ENCODE measurements around the gene AIFM3. TPM values are rescaled to one million over a fixed set of nuclear protein-coding genes. Genes with fewer than 3 reads are reported as not detected.

The AIFM3 gene
- total RNA-seq, 2 donors from 2014 or later = 76.9 to 156 TPM

- no peak overlapping the region for H3K9ac ChIP-seq (ENCODE audit: low read depth in 2 of 2, low read length in 2 of 2)
- no peak overlapping the region for H3K4me3 ChIP-seq
- peaks cover 12% of the 10 kb centered on the region for H3K36me3 ChIP-seq
- no peaks in the 10 kb centered on the region for H3K27me3 ChIP-seq
- no peak for TF ChIP-seq CTCF (IDR thresholded peaks at IDR 0.05)
- intact Hi-C loops (cut with DNase I) = no loop called here
- no peak for DNase-seq
- no peaks in the 10 kb centered on the region for H3K9me3 ChIP-seq
- peaks cover 14% of the 10 kb centered on the region for H3K4me1 ChIP-seq
- no peak overlapping the region for H3K27ac ChIP-seq
Measured at GRCh38 chr22:20996598-20997535, 29.8 kb downstream of the AIFM3 start.

- intact Hi-C loops (cut with DNase I) = no loop called here
- H3K27me3 ChIP-seq = no peaks in the 10 kb centered on the region
Measured at GRCh38 chr22:20997536-20998257, 30.6 kb downstream of the AIFM3 start.

GRCh38 chr22:20998411-20999336 lies 31.6 kb downstream of the AIFM3 start:
- peaks cover 12% of the 10 kb centered on the region for H3K36me3 ChIP-seq
- H3K27me3 ChIP-seq = no peaks in the 10 kb centered on the region
- intact Hi-C loops (cut with DNase I) = no loop called here
- H3K9me3 ChIP-seq = no peaks in the 10 kb centered on the region
- no peak overlapping the region for H3K27ac ChIP-seq
- peaks cover 16% of the 10 kb centered on the region for H3K4me1 ChIP-seq
- H3K4me3 ChIP-seq = no peak overlapping the region
- no peak for DNase-seq
- TF ChIP-seq CTCF (IDR thresholded peaks at IDR 0.05) = no peak
- no peak overlapping the region for H3K9ac ChIP-seq (ENCODE audit: low read depth in 2 of 2, low read length in 2 of 2)

More at GRCh38 chr22:20997536-20998257, 30.6 kb downstream of the AIFM3 start:
- DNase-seq = no peak
- H3K9me3 ChIP-seq = no peaks in the 10 kb centered on the region
- H3K4me1 ChIP-seq = peaks cover 14% of the 10 kb centered on the region
- no peak for TF ChIP-seq CTCF (IDR thresholded peaks at IDR 0.05)
- H3K9ac ChIP-seq (ENCODE audit: low read depth in 2 of 2, low read length in 2 of 2) = no peak overlapping the region
- no peak overlapping the region for H3K4me3 ChIP-seq
- no peak overlapping the region for H3K27ac ChIP-seq
- H3K36me3 ChIP-seq = peaks cover 12% of the 10 kb centered on the region

GRCh38 chr22:20999350-21000206 lies 32.5 kb downstream of the AIFM3 start:
- TF ChIP-seq CTCF (IDR thresholded peaks at IDR 0.05) = no peak
- peaks cover 12% of the 10 kb centered on the region for H3K36me3 ChIP-seq
- H3K9ac ChIP-seq (ENCODE audit: low read depth in 2 of 2, low read length in 2 of 2) = no peak overlapping the region
- H3K27ac ChIP-seq = no peak overlapping the region
- intact Hi-C loops (cut with DNase I) = no loop called here
- no peak overlapping the region for H3K4me3 ChIP-seq
- DNase-seq = no peak
- H3K27me3 ChIP-seq = no peaks in the 10 kb centered on the region
- H3K4me1 ChIP-seq = peaks cover 20% of the 10 kb centered on the region
- no peaks in the 10 kb centered on the region for H3K9me3 ChIP-seq
